Astrocyte of the cerebellum (primary cell): ENCODE results near the gene CFAP65.

Experiments used
- DNase-seq: peaks from one replicate; pipeline ENCODE4 v3.0.0-alpha.2; 2011; ENCODE audit warnings: low read depth
- H3K4me3 ChIP-seq: 2 replicates; pipeline ENCODE4 v1.5.1; 2011; ENCODE audit warnings: mild to moderate bottlenecking, low read depth, low read length, moderate library complexity
- CTCF ChIP-seq: IDR thresholded peaks from 2 replicates; pipeline ENCODE4 v1.5.1; 2012; ENCODE audit warnings: low read length, low read depth, moderate library complexity, mild to moderate bottlenecking; ENCODE audit errors: missing control alignments
- in situ Hi-C: cut with HindIII; loops from 2 replicates; pipeline ENCODE4 v1.10.0; 2017; ENCODE audit warnings: low sequenced_read_pairs

The CFAP65 gene

DNA sequence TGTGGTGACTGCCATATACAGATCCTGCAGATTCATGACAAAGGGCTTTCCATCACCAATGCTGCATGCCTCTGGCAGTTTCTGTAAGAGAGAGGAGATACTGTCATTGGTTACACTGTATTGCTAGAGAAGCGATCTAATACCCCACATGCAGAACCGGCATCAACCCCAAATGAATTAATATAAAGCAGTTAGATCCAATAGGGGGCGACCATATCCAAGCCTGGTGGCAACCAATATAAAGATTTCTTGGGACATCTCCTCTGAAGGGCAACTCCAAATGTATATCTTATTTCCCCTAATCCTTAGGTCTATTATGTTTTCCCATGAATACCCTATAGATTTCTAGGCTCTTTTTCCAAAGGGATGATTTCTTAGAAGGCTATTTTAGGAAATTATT, 36.8 kb upstream of the CFAP65 start:
- TF ChIP-seq CTCF = no peak
- in situ Hi-C loops = no loop called here
- H3K4me3 ChIP-seq = no peak overlapping the region

GRCh38 chr2:219076253-219076652, 34.9 kb upstream of the CFAP65 start:
- no peak overlapping the region for H3K4me3 ChIP-seq
- no peak for TF ChIP-seq CTCF
- no peak for DNase-seq
- in situ Hi-C loops = no loop called here

More for the DNA sequence above, 36.8 kb upstream of the CFAP65 start:
- no peak for DNase-seq

GRCh38 chr2:219073413-219074129, 32.3 kb upstream of the CFAP65 start:
- no peak overlapping the region for H3K4me3 ChIP-seq
- in situ Hi-C loops = no loop called here
- DNase-seq = peak; percentile 29
- peak; percentile 67 for TF ChIP-seq CTCF

DNA sequence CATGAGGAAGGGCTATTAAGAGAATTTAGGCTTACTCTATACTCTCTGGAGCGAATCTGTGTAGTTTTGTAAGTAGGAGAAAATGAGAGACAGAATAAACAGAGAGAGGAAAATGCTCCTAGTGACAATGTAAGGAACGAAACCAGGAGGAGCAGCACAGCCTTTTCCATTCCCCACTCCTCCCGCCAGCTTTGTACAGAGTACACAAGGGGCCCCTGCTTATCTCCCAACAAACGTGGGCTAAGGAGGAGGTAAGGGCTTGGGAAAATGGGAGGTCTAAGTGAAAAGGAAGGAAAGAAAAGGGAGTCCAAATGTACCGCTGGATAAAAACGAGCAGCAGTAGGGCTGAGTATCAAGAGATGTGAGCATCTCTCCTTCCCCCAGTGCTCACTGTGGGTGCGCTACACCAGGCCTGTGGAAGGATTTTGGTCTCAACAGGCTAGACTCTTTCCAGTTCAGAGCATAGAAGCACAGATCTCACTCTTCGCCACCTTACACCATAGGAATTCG, 31.5 kb upstream of the CFAP65 start:
- no peak overlapping the region for H3K4me3 ChIP-seq

DNA sequence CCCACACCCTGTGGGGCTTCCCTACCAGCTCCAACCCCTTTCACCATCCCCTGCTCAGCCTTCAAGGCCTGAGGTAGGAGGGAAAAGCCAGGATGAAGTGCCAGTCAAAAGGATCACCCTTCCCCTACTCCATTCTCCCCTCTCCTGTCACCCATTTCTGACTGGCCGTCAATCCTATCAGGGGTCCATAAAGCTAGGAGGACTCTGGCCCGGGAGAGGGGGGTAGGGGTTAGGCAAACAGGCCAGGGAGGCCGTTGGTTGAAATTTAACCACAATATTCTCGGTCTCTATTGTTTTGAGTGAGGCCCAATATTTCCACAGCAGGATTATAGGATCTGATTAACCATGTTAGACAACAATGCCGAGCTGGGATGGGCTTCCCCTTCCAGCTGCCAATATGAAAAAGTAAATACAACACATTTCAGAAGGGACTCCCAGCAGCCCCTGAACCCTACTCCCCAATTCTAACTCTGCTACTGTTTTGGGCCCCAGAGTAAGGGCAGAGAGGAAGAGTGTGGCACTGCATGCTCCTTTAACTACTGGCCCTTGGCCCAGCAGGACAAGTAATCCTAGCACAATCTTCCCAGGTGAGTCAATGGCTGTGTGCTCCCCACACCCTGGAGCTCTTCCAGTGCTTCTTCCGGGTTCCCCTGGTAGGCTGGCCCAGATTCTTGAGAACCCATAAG, 30.0 kb upstream of the CFAP65 start:
- no peak for DNase-seq
- no peak overlapping the region for H3K4me3 ChIP-seq
- no peak for TF ChIP-seq CTCF
- in situ Hi-C loops = no loop called here

More for the DNA sequence above, 31.5 kb upstream of the CFAP65 start:
- in situ Hi-C loops = no loop called here
- DNase-seq = no peak
- no peak for TF ChIP-seq CTCF

DNA sequence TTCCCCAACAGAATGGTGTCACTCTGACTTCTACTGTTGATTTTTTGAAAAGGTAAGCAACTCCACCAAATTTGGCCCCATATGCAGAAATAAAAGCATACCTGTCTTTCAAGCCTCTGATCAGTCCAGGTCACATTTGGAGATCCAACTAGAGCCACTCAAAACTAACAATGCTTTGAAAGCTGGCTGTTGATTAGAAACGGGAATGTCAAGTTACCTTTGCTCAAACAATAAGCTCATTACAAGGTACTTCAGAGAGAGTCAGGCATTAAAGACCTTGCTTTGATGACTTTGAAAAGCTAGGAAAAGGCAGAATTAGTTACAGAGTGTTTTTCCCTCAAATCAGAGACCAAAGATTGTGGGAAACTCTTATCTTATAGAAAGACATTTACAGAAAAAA, 24.2 kb upstream of the CFAP65 start:
- DNase-seq = no peak
- no peak for TF ChIP-seq CTCF
- H3K4me3 ChIP-seq = no peak overlapping the region
- in situ Hi-C loops = no loop called here
